ENCODE data around the gene SMPD3. TPM values are rescaled to one million over a fixed set of nuclear protein-coding genes. Genes with fewer than 3 reads are reported as not detected.
"Not testable (repeated sequence)": the region's sequence is repeated elsewhere in the genome, so short reads cannot be mapped to it uniquely, and the experiment has no call there.

The SMPD3 gene
- polyA plus RNA-seq (2012; ENCODE audit: insufficient read depth, insufficient read length) = 1.3 TPM

- DNase-seq (ENCODE audit: low read depth, low spot score) = peak; percentile 100
- peak within 1 kb of the TSS; percentile 73 for H3K4me3 ChIP-seq (ENCODE audit: low read length)
These were observed at the start of gene SMPD3 for GRCh38 chr16:68448360-68448970. Gene SMPD3, minus strand, starts transcription at chr16:68448508. Its CDS starts 76,327 bp downstream, at chr16:68372181.

- no peak for DNase-seq (ENCODE audit: low read depth, low spot score)
- H3K4me3 ChIP-seq (ENCODE audit: low read length) = no peak overlapping the region
These were observed 48.4 kb upstream of the SMPD3 start for GRCh38 chr16:68496689-68497088.

- not testable (repeated sequence) for DNase-seq (ENCODE audit: low read depth, low spot score); H3K4me3 ChIP-seq (ENCODE audit: low read length)
These were observed 46.0 kb upstream of the SMPD3 start for GRCh38 chr16:68494261-68494660.

GRCh38 chr16:68493412-68494070 lies 45.2 kb upstream of the SMPD3 start:
- no peak for DNase-seq (ENCODE audit: low read depth, low spot score)
- no peak overlapping the region for H3K4me3 ChIP-seq (ENCODE audit: low read length)

GRCh38 chr16:68492543-68493411 lies 44.5 kb upstream of the SMPD3 start:
- DNase-seq (ENCODE audit: low read depth, low spot score) = no peak
- no peak overlapping the region for H3K4me3 ChIP-seq (ENCODE audit: low read length)

GRCh38 chr16:68492151-68492542 lies 43.8 kb upstream of the SMPD3 start:
- DNase-seq (ENCODE audit: low read depth, low spot score) = no peak
- no peak overlapping the region for H3K4me3 ChIP-seq (ENCODE audit: low read length)

- no peak overlapping the region for H3K4me3 ChIP-seq (ENCODE audit: low read length)
- no peak for DNase-seq (ENCODE audit: low read depth, low spot score)
These were observed 43.3 kb upstream of the SMPD3 start for GRCh38 chr16:68491576-68491950.

- DNase-seq (ENCODE audit: low read depth, low spot score) = peak; percentile 21
- H3K4me3 ChIP-seq (ENCODE audit: low read length) = no peak overlapping the region
These were observed 42.7 kb upstream of the SMPD3 start for GRCh38 chr16:68490829-68491575.

- no peak for DNase-seq (ENCODE audit: low read depth, low spot score)
- H3K4me3 ChIP-seq (ENCODE audit: low read length) = no peak overlapping the region
These were observed 42.0 kb upstream of the SMPD3 start for GRCh38 chr16:68490358-68490757.

GRCh38 chr16:68488554-68488953 lies 40.2 kb upstream of the SMPD3 start:
- DNase-seq (ENCODE audit: low read depth, low spot score) = no peak
- no peak overlapping the region for H3K4me3 ChIP-seq (ENCODE audit: low read length)

- no peak for DNase-seq (ENCODE audit: low read depth, low spot score)
- no peak overlapping the region for H3K4me3 ChIP-seq (ENCODE audit: low read length)
These were observed 39.4 kb upstream of the SMPD3 start for GRCh38 chr16:68487669-68488068.

GRCh38 chr16:68487203-68487514 lies 38.9 kb upstream of the SMPD3 start:
- DNase-seq (ENCODE audit: low read depth, low spot score) = no peak

GRCh38 chr16:68486502-68487202 lies 38.3 kb upstream of the SMPD3 start:
- no peak for DNase-seq (ENCODE audit: low read depth, low spot score)
- H3K4me3 ChIP-seq (ENCODE audit: low read length) = no peak overlapping the region

More at GRCh38 chr16:68487203-68487514, 38.9 kb upstream of the SMPD3 start:
- H3K4me3 ChIP-seq (ENCODE audit: low read length) = no peak overlapping the region

GRCh38 chr16:68481636-68482035 lies 33.3 kb upstream of the SMPD3 start:
- no peak overlapping the region for H3K4me3 ChIP-seq (ENCODE audit: low read length)
- no peak for DNase-seq (ENCODE audit: low read depth, low spot score)

GRCh38 chr16:68480084-68480995 lies 32.0 kb upstream of the SMPD3 start:
- no peak for DNase-seq (ENCODE audit: low read depth, low spot score)
- no peak overlapping the region for H3K4me3 ChIP-seq (ENCODE audit: low read length)

- DNase-seq (ENCODE audit: low read depth, low spot score) = no peak
- no peak overlapping the region for H3K4me3 ChIP-seq (ENCODE audit: low read length)
These were observed 31.0 kb upstream of the SMPD3 start for GRCh38 chr16:68479271-68479670.

GRCh38 chr16:68478526-68479250 lies 30.4 kb upstream of the SMPD3 start:
- DNase-seq (ENCODE audit: low read depth, low spot score) = no peak
- H3K4me3 ChIP-seq (ENCODE audit: low read length) = no peak overlapping the region
